ENCODE results near the gene DSCAML1.

- no peak for TF ChIP-seq TAF1 (IDR thresholded peaks at IDR 0.05; ENCODE audit: borderline replicate concordance, insufficient read depth, low read length)
- TF ChIP-seq POLR2AphosphoS5 (IDR thresholded peaks at IDR 0.05; ENCODE audit: low read depth, low read length), result no peak
- TF ChIP-seq REST (IDR thresholded peaks at IDR 0.05; ENCODE audit: insufficient read depth in 1 of 2, low read depth in 2 of 2, low read length in 2 of 2), result no peak
- TF ChIP-seq SIN3A (IDR thresholded peaks at IDR 0.05; ENCODE audit: borderline replicate concordance, insufficient read depth, low read length), result no peak
- TF ChIP-seq FOXP2 (optimal IDR thresholded peaks at IDR 0.05; ENCODE audit: borderline replicate concordance, extremely low read depth, extremely low read length, insufficient read depth), result no peak
Observed at GRCh38 chr11:117560780-117561530, 236.1 kb downstream of the DSCAML1 start.
